GM21786 (cell line): ENCODE results near the gene CCSER1.
A peak's percentile ranks its signal among the peaks of the same experiment; 100 is the strongest.

Source experiments
- ATAC-seq: cut with Tn5 transposase; IDR thresholded peaks from one replicate; pipeline ENCODE4 v1.9.1; 2021; ENCODE audit not compliant: unreplicated experiment

The CCSER1 gene

DNA sequence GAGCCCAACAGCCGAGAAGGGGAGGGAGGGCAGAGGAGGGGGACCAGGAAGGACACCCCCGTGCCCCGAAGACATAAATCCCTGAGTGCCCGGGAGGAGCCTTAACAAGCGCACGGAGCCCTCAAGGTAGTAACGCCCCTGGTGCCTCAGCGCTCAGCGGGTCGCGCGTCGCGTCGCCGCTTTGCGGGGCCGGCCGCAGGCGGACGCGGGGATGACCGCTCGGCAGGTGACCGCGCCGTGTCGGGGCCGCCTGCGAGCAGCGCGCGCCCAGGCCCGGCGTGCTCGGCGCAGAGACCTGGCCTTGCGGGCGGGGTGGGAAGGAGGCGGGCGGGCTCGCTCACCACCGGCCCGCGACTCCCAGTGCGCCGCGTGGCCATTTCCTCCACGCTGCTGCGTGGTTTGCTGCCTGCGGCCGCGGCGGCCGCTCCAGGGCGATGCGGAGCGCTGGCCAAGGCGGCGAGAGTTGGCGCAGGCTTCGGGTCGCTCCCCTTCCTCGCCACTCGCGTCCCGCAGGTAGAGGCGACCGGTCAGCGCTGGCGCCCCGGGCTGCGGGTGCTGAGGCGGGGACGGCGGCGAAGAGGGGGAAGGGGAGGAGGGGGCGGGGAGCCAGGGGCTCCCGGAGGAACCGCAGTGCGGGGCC, 632 bp downstream of the CCSER1 start:
- peak; percentile 20 for ATAC-seq

DNA sequence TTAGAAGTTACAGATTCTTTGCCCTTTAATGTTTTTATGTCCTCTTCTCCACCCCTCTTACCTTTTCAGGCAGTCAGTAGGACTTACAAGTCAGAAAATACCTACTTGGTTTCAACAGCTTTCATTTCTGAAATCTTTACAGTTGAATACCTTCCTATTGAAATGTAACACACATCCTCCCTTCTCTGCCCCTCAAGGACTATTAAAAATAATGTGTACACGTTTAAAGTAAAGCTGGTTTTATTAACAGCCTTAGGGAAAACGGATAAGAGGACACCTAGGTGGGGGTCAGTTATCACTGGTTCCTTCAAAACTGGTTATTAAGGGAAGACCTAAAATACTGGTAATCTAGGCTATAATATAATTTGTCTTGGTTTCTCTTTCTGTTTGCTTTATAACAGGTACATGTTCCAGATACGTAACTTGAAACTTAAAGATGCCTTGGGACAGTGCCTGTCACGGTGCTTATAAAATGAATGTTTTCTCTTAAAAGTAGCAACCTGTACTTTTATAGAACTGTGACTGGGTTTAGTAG, 1.8 kb downstream of the CCSER1 start:
- ATAC-seq: peak; percentile 17

DNA sequence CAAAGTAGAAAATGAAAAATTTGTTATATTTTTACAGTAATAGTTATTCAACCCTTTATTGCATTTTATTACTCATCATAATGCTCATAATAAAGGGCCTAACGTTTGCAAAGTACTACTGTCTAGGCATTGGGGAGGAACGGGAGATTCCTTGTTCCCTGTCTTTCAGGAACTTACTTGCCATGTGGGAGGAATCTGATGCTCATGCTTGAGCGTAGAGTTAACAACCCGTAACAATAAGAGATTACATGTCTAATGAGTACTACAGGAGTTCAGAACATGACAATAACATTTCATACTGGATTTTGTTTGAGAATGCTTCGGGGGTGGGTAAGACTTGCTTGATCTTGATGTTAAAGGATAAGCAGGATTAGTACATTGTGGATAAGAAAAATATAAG, 2.9 kb downstream of the CCSER1 start:
- ATAC-seq: no peak

DNA sequence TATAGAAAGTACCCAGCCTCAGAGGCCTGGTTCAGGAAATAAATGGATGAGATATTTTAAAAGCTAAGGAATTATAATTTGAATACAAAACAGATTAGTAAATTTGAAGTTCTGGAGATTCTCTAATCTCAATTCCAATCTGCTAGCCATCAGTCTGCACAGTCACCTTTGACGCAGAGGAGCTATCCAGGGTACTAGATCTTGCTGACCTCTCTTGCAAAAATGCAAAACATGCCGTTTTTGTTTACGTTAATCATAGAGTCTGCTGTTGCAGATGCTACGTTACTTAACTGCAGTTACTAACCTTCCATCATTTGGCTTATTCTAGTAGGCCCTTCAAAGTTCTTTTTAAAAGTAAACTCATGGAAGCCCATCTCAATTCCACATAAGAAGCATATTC, 10.4 kb downstream of the CCSER1 start:
- no peak for ATAC-seq

DNA sequence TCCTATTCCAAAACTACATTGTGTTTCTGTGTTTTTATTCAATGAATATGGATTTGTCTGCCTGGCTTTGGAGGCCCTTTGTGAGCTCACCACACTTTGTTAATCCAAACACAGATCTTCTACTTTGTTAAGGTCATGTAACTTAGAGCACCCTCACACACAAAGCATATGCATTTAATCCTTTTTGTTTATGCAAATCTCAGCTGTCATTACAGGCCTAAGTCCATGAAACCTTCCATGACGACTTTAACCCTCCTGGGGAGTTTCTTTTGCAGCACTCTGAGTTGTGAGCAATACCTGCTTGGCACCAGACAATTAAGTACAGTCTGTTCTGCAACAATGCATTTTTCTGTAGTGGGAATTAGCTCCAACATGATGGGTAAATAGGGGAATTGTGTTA, 14.9 kb downstream of the CCSER1 start:
- no peak for ATAC-seq

DNA sequence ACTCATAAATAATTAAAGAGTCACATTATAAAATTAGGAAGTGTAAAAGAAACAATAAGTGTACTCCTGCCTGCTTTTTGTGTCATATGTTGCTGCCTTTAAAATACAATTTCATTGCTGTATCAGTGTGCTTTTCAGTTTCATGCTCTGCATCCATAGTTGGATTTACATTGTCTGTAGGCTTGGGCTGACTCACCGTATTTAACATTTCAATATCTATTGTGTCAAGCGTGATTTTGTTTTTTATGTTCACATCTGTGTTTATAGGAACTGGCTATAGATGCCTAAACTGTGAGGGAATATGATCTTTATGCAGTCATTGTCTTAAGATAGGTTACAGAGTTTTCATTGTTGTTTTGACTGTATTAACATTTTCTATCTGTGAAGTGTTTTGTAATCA, 18.1 kb downstream of the CCSER1 start:
- no peak for ATAC-seq

DNA sequence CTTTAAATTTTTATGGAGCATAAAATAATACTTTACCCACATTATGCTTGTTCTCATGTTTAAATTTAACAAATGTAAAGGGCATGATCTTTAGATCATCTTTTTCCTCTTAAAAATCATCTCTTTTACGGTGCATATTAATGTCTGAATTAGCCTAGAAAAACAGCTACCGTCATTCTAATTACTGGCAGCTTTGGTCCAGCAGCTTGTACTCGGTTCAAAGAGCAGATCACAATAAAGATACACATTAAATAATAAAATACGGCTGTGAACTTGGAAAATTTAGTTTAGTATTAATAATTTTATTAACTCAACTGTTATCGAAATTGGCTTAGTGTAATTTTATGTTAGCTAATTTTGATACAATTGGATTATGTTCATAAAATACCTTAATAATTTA, 19.1 kb downstream of the CCSER1 start:
- ATAC-seq: no peak

DNA sequence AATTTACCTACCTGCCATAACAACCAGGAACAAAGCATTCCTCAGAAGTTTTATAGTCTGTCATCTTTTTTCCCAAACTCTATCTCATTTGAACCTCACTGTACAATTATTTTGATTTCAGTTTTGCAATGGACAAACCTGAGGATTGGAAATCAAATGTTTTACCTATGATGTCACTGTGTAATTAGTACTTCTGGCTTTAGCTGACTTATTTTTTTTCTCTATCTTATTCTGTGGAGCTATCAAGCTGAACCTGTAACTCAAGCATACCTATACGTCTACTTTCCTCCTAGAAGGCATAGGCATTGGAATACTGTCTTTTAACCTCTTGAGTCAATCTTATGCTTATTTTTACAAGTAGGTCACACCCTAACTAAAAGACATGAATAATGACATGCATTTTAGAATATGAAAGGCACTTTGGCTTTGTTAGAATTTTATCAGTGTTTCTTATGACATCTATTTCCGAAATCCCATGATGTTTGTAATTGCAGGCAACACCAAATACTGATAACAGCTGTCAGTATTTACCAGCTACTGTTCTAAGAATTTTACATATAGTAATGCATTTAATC, 21.5 kb downstream of the CCSER1 start:
- ATAC-seq: no peak

DNA sequence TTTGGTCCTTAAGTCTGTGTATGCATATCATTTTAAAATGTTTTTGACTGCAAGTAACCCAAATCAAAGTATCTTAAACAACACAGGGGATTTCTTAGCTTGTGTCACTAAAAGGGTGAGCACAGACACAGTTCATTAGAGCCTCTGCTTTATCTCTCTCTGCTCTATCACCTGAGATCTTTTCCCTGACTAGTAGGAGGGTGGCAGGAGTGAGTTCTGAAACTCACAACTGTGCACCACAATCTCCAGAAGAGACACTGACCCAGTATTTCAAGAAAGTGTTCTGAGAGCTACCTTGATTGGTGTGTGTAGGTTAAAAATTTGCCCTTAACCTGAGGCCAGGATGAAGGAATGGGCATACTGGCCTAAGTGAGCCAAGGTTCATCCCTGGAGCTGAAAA, 24.8 kb downstream of the CCSER1 start:
- no peak for ATAC-seq

DNA sequence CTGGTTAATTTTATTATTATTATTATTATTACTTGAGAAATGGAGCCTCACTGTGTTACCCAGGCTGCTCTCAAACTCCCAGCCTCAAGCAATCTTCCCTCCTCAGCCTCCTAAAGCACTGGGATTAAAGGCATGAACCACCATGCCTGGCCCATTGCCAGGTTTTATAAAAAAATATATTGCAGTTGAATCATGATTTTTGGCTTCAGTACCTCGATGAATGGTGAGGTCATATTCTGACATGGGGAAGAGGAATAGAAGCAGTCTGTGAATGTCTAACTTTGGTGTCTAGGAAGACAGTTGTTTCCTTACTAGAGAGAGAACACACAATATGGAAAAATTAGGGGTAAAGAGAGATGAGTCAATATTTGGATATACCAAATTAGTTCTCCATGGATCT, 32.0 kb downstream of the CCSER1 start:
- no peak for ATAC-seq

DNA sequence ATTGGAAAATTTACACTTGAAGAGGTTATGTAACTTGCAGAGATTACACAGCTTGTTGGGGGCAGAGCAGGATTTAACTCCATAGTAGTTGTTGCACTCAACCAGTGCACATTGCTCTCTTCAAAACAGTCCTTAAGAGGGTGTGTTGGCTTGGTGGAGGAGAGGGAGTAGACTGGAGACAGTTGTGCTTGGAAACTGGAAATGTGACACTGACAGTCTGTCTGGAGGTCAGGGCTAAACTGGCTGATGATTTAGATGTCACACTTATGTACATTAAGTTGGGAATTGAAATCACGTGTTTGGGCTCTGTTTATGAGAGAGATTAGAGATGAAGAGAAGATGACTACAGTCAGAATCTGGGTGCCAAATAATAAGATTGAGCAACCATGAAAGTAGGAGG, 32.9 kb downstream of the CCSER1 start:
- ATAC-seq: no peak

DNA sequence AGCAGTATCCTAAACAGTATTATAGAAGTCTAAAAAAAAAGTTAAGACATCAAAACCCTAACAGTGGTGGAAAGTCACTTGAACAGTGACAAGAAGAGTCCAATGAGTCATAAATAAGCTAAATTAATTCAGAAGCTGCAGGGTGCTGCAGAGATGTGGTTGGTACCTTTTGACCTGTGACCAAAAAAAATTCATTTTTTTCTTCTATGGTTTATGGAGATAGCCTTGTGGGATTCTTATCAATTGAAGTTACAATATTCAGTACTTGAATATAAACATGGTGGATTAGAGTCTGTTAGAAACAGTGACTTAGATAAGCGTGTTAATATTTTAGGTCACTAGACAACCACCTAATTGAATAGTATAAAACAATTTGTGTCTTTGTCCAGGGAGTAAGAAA, 35.4 kb downstream of the CCSER1 start:
- ATAC-seq: no peak

DNA sequence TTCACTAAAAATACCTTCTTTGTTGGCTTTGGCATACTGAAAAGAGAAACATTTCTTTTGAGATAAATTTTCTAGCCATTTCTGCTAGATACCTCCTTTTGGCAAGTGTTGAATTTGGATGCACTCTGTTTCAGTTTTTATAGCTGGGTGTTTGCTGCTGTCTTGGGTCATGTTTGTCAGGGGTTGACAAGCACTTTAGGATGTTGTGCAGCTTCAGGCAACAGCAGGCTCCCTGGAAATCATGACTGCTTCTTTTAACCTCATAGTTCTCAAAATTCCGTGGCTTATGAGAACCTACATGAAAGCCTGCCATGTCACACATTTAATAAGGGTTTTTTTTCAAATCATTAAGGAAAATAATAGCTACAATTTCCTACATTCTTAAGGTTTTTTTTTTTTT, 36.7 kb downstream of the CCSER1 start:
- no peak for ATAC-seq

DNA sequence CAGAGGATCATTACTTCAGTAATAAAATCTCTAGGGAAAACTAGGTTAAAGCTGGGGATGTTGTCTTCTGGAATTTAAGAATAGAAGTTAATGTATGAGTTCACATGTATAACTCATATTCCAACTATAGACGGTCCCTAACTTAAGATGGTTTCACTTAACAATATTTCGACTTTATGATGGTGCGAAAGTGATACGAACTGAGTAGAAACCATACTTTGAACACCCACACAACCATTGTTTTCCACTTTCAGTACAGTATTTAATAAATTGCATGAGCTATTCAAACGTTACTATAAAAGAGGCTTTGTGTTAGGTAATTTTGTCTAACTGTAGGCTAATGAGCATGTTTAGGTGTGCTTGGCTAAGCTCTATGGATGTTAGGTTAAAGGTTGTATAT, 38.7 kb downstream of the CCSER1 start:
- ATAC-seq: peak; percentile 81

DNA sequence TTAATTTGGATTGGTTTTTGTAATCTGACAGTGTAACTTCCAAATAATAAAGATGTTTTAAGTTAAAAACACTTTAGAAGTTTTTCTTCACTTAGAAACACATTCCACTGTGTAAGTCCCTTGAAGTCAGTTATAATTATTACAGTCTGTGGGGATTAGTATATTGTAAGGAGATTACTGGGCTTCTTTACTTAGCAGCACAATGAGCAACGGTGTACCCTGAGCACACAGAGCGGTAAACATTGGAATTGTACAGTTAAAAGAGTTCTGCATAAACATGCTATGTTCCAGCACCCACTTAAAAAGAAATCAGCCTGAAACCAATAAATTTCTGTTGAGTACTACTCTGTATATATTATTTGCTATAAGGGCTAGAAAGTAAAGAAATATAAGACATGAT, 44.3 kb downstream of the CCSER1 start:
- ATAC-seq: no peak

DNA sequence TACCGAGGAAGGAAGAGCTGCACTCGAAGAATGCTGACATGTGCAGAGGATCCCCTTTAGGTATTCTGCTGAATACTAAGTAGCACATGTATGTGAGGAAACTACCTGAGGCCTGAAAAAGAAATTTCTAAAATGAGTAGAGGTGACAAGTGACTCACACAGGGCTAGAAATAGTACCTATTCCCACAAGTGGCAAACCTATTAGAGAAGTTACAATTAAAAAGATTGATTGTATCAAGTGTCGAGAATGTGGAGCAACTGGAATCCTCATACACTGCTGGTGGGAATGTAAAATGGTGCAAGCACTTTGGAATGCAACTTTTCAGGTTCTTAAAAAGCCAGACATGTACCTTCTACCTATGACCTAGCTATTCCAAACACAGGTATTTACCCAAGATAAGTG, 47.4 kb downstream of the CCSER1 start:
- ATAC-seq: no peak

DNA sequence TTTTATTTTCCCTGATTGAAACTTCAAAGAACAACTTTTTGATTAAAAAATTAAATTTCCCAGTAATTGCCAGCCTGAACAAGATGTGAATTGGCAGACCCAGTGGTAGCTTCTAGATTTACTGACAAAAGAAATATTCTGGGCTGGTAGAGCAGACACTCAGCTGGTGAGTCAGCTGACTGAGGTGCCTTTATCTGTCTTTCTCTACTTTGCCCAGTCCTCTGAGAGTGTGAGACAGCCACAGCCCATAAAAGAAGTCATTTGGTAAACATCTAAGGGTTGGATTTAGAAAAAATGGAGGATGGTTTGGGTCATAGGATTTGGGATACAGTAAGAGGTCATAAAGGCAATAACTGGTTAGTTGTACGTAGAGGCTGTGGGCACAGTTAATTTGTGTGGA, 54.5 kb downstream of the CCSER1 start:
- ATAC-seq: no peak

DNA sequence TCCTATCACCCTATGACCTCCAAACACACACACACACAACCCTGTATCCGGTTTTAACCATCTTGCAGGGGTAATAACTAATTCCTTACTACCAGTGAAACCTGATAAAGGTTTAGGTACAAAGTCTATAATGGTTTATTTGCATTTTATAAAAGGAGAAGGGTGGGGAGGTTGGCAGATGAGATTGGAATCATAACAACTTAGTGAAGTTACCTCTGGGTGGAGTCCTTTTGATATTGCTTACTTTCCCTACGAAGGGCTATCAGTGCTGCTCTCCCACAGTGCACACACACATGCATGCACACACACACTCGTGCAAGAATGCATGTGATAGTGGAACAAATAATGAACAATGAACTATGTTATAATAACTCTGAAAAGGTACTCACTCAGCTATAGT, 56.1 kb downstream of the CCSER1 start:
- no peak for ATAC-seq

DNA sequence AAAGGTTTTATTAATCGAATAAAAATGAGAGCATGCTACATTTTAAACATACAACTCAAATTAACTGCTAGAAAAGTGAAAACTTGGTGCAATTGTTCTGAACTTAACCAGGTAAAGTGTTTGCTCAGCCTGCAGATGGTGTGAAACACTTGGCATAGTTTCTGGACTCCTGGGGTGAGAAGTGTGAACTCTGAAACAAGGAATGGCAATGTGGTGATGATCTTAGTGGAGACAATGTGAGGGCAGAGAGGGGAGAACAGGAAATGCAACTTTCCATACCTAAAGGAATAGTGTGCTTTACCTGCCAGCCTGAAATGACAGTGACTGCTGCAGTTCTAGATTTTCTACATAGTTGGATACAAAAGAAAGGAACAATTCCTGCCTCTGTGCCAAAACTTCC, 57.4 kb downstream of the CCSER1 start:
- no peak for ATAC-seq

DNA sequence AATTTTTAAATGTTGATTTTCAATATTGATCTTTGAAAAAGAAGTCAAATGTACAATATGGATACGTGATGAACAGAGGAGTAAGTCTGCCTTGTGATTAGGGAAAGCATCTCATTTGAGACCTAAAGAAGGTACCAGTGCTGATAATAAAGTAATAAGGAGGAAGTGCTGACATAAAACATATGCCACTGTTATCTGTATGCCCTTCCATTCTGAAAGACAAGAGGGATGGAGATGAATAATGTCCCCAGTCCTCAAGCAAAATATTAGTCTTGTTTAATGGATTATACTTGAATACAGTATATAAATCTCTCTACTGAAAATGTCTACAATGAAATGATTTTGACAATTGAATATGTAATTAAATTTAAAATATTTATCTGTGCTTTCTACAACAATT, 58.2 kb downstream of the CCSER1 start:
- no peak for ATAC-seq

DNA sequence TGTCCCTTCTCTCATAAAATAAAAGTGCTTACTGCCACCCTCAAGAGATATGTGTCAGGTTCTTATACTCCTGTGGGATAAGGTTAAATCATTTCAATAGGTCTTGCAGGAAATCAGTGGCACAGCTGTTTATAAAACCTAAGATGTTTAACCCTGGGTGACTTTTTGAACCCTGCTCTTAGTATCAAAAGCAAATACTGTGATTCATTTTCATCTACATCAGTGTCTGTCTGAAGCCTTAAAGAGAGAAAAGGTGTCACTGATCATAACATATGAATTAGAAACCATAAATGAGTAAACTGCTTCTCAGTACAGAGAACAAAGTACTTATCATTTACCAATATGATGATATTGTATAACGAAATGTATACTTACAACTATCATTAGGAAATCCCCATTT, 59.0 kb downstream of the CCSER1 start:
- ATAC-seq: no peak

DNA sequence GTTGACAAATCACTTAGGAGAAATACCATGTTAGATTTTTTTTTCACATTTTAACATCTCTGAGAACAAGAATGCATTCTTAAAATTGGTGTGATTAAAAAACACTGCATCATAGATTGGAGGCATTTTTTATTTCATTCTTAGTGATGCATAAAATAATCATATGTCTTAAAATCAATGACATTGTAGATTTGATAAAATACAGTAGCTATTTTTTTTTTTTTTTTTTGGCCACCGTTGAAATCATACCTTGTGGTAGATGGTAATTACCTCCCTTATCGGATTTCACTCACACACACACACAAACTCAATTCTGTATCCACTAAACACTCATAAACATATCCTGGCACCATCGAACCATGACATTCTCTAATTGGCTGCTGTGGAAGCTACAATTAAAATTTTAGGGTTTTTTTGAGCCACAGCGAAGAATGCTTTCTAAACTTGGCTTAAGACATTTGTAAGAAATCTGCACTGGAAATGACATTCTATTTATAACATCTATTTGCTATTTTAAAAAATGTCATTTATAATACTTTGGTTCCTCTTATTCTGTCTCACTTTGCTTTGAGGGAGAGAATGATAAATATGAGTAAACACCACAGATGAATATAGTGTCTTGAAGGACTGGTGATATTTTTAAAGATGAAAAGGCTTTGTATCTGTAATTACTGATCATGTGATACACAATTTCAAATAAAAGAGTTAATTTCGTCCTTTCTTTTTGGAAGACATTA, 60.1 kb downstream of the CCSER1 start:
- no peak for ATAC-seq
